Measurements from ENCODE around the gene SPATA20. TPM values are rescaled to one million over a fixed set of nuclear protein-coding genes. Genes with fewer than 3 reads are reported as not detected.

SPATA20 gene
- total RNA-seq, 4 donors from 2014 or later, result 27.6 to 56.0 (median 40.6) TPM

DNA sequence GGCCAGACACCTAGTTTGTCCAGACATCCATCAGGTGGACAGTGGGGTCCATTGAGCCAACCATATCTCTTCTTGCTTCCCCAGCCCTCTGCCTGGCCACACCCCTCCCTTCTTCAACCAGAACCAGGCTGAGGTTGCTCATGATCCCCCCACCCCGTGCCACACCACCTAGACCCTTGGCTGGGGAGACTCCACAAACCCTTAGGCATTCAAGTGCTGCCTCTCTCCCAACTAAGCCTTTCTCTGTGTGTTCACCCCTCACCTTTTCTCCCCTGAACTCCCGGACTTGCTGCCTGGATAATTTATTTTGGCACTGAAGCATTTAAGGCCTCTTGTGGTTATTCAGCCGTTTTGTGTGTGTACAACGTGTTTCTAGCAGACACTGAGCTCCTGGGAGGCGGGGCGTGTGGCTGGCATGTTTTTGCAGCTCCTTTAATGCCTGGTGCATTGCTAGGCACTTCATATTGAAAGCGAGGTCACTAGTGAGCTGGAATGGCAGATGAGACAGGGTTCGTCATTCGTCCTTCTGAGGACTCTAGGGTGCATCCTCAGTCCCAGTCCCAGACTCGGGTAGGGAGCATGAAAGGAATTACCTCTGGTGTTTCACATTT is 42.2 kb downstream of the SPATA20 start:
- no peak for DNase-seq (ENCODE audit: low spot score in 2 of 2)
- H3K4me3 ChIP-seq (ENCODE audit: low read depth, poor library complexity, severe bottlenecking), result no peak overlapping the region
- TF ChIP-seq, protein P1, sequence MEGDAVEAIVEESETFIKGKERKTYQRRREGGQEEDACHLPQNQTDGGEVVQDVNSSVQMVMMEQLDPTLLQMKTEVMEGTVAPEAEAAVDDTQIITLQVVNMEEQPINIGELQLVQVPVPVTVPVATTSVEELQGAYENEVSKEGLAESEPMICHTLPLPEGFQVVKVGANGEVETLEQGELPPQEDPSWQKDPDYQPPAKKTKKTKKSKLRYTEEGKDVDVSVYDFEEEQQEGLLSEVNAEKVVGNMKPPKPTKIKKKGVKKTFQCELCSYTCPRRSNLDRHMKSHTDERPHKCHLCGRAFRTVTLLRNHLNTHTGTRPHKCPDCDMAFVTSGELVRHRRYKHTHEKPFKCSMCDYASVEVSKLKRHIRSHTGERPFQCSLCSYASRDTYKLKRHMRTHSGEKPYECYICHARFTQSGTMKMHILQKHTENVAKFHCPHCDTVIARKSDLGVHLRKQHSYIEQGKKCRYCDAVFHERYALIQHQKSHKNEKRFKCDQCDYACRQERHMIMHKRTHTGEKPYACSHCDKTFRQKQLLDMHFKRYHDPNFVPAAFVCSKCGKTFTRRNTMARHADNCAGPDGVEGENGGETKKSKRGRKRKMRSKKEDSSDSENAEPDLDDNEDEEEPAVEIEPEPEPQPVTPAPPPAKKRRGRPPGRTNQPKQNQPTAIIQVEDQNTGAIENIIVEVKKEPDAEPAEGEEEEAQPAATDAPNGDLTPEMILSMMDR (IDR thresholded peaks at IDR 0.05), result no peak
- no peak for TF ChIP-seq POLR2A (IDR thresholded peaks at IDR 0.05)
- WGBS, 2 donors, result 30 to 31% methylated on average over 10 of the region's 10 CpGs
- intact Hi-C loops (cut with DNase I; ENCODE audit: low total_unique reads), result no loop called here

DNA sequence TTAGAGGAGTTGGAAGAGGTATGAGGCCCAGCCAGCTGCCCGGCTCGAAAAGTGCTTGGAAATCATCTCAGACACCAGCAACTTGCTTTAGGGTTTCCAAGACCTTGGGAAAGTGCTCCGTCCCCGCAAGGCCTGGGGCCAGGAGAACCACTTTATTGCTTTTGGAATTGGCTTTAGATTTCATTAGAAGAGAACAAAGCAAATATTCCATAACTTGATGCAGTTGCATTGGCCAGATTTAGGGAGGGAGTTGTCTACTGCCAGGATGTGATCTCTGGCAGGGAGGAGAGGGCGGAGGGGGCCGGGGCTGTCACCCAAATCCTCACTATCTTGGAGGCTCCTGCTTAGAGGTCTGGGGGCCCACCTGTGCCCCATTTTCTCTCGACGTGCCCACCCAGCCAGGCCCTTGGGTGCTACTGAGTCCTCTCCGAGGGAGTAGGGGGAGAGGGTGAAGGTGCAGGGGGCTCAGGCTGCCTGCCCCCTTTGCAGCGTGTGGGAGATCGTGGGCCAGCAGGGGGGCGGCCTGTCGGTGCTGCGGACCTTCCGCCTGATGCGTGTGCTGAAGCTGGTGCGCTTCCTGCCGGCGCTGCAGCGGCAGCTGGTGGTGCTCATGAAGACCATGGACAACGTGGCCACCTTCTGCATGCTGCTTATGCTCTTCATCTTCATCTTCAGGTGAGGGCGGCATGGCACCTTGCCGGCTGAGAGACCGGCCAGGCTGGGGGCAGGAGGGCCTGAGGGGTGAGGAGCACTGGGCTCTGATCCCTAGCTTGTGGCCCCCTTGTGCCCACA is 44.2 kb downstream of the SPATA20 start:
- no peak for DNase-seq (ENCODE audit: low spot score in 2 of 2)
- intact Hi-C loops (cut with DNase I; ENCODE audit: low total_unique reads), result no loop called here
- WGBS, 2 donors, result 82 to 88% methylated on average over 22 to 23 of the region's 24 CpGs
- H3K4me3 ChIP-seq (ENCODE audit: low read depth, poor library complexity, severe bottlenecking), result no peak overlapping the region
- TF ChIP-seq, protein P1 (IDR thresholded peaks at IDR 0.05), result no peak
- no peak for TF ChIP-seq POLR2A (IDR thresholded peaks at IDR 0.05)

DNA sequence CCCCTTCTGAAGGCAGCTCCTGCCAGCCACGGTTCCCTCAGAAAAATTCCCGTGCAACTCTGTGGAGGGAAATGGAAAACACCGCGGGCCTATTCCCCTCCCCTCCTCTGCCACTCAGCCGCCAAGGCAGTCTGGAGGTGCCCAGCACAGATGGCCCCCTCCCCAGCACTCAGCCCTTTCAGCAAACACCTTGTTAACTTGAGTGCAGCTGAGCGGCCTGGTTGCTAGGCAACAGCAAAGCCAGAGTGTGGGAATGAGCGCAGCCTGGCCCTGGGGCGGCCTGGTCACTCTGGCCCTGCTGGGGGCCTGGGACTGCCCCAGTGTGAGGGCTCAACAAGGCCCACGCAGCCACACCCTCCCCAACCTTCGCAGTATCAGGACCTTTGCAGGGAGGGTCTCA is 46.3 kb downstream of the SPATA20 start:
- no peak overlapping the region for H3K4me3 ChIP-seq (ENCODE audit: low read depth, poor library complexity, severe bottlenecking)
- WGBS, 2 donors, result 69 to 75% methylated on average over 8 to 9 of the region's 10 CpGs
- intact Hi-C loops (cut with DNase I; ENCODE audit: low total_unique reads), result no loop called here
- TF ChIP-seq, protein P1 (IDR thresholded peaks at IDR 0.05), result no peak
- no peak for TF ChIP-seq POLR2A (IDR thresholded peaks at IDR 0.05)
- DNase-seq (ENCODE audit: low spot score in 2 of 2), result no peak

DNA sequence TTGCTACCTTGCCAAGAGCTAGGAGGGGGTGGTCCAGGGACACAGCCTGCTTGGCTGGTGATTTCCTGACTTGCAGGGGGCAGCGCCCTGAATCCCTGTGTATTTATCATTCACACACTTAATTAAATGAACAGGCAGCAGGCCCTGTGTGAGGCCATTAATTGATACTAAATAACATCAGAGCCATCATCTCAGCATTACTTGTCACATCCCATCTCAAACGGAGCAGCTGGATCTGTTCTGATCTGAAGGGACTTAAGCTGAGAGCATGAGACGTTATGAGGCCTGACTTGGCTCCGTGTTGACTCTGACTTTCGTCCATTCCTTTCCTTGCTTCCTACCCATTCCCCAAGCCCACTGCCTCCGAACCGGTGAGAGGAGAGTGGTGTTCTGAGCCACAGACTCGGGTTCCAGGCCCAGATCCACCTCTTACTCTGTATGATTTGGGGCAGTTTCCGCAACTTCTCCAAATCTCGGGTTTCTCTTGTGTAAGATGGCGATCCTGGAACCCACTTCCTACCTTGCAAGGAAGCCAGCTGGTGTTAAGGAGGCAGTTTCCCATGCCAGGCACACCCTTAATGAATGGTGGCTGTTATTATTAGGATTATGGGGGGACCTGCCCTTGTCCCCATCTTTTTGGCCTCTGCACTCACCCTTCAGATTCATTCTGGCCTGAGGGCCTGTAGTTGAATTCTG is 47.3 kb downstream of the SPATA20 start:
- intact Hi-C loops (cut with DNase I; ENCODE audit: low total_unique reads), result no loop called here
- DNase-seq (ENCODE audit: low spot score in 2 of 2), result no peak
- no peak for TF ChIP-seq POLR2A (IDR thresholded peaks at IDR 0.05)
- TF ChIP-seq, protein P1 (IDR thresholded peaks at IDR 0.05), result no peak
- 85 to 89% methylated on average over 11 of the region's 11 CpGs for WGBS, 2 donors
- H3K4me3 ChIP-seq (ENCODE audit: low read depth, poor library complexity, severe bottlenecking), result no peak overlapping the region

DNA sequence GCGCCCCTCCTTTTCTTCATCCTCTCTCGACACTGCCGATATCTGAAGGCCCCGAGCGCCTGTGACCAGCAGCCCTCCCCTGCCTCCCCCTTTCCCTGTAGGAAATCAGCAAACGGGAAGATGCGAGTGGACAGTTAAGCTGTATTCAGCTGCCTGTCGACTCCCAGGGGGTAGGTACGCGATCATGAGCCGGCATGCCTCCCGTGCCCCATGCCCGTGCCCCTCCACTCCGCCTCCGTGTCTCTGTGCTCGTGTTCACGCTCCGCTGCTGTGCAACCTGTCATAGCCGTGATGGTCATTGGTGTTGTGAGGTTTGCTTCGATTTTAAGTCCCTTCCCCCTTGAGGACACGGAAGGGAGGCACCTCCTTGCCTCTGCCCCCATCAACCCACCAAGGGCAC is 47.9 kb downstream of the SPATA20 start:
- no peak for DNase-seq (ENCODE audit: low spot score in 2 of 2)
- H3K4me3 ChIP-seq (ENCODE audit: low read depth, poor library complexity, severe bottlenecking), result no peak overlapping the region
- intact Hi-C loops (cut with DNase I; ENCODE audit: low total_unique reads), result no loop called here
- TF ChIP-seq, protein P1 (IDR thresholded peaks at IDR 0.05), result no peak
- no peak for TF ChIP-seq POLR2A (IDR thresholded peaks at IDR 0.05)
- 92% methylated on average over 21 of the region's 21 CpGs for WGBS, 2 donors
